Heart left ventricle (tissue), 13 donors: ENCODE data around the gene TMEM196.

ENCODE experiments used
- CTCF ChIP-seq, 12 donors: fragments of 200-600 bp; sonication (generic) in 4 of 12; IDR thresholded peaks; one replicate each; pipeline versions ENCODE4 v1.5.0 to v1.8.0; 2018 to 2022; ENCODE audit warnings: antibody characterized with exemption in 12 of 12, mild to moderate bottlenecking in 5 of 12
- POLR2A ChIP-seq, 2 donors: fragments of 450-650 bp; IDR thresholded peaks; one replicate each; pipeline ENCODE4 v1.6.1; 2017; ENCODE audit warnings: antibody characterized with exemption in 2 of 2, mild to moderate bottlenecking in 2 of 2, moderate library complexity in 2 of 2
- donor health status: ischemic (EF 13 %, LVEDD 7.1; RV severe dilation, severe dysfunction).
- donor health status: DM: no; HTN: yes; CAD: no.
- donor health status: DM: no; HTN: no; CAD: no.
- donor health status: ischemic (EF 25% LVEDD 6.9; RV normal size, moderate dysfunction).
- donor health status: ischemic (EF 25% LVEDD 5.7; RV mildly dilated, moderate dysfunction).
- donor health status: ischemic (EF 35%, LVEDD 5.7; RV mildly dilated, moderate dysfunction).
- donor health status: nonischemic (EF 11% LVEDD 7.7; RV severe dilation, severe dysfunction).
- donor health status: DM: yes; HTN: yes; CAD: no.
- donor health status: PGD.
- donor health status: ischemic (EF 29% LVEDD 5.4; RV normal size, mild dysfunction).
- donor health status: nonischemic (EF 23%, LVEDD 6.1; RV moderate dilation, normal function).

GRCh38 chr7:19775578-19775977, 2.2 kb upstream of the TMEM196 start:
- no peak for TF ChIP-seq CTCF (IDR thresholded peaks at IDR 0.05)
- no peak for TF ChIP-seq POLR2A (IDR thresholded peaks at IDR 0.05)
